ENCODE measurements around the gene FAM89A. TPM values are rescaled to one million over a fixed set of nuclear protein-coding genes. Genes with fewer than 3 reads are reported as not detected.
A peak's percentile ranks its signal among the peaks of the same experiment; 100 is the strongest.
"Not testable (repeated sequence)": the region's sequence is repeated elsewhere in the genome, so short reads cannot be mapped to it uniquely, and the experiment has no call there.

The FAM89A gene
- total RNA-seq, 2 donors from 2014 or later = 23.5 to 24.7 TPM

- Mint-ChIP-seq H3K4me3 (no peak overlapping the region), H3K9me3 (no peaks in the 10 kb centered on the region), H3K27me3 (peaks cover 15 to 19% of the 10 kb centered on the region in 2 donors), H3K27ac (no peak overlapping the region), H3K4me1 (ENCODE audit: low read depth in 2 of 2) (no peaks in the 10 kb centered on the region), H3K36me3 (no peaks in the 10 kb centered on the region)
- ATAC-seq (no peak), DNase-seq (ENCODE audit: low spot score) (no peak)
These were observed 25.6 kb upstream of the FAM89A start for GRCh38 chr1:231065510-231066241.

GRCh38 chr1:231064418-231064817 lies 24.4 kb upstream of the FAM89A start:
- Mint-ChIP-seq H3K36me3 (no peaks in the 10 kb centered on the region), H3K27ac (no peak overlapping the region), H3K27me3 (peaks cover 14 to 19% of the 10 kb centered on the region in 2 donors), H3K9me3 (no peaks in the 10 kb centered on the region), H3K4me3 (no peak overlapping the region), H3K4me1 (ENCODE audit: low read depth in 2 of 2) (no peaks in the 10 kb centered on the region)
- DNase-seq (ENCODE audit: low spot score) = no peak
- no peak for ATAC-seq

GRCh38 chr1:231063331-231063730 lies 23.3 kb upstream of the FAM89A start:
- ATAC-seq = no peak
- Mint-ChIP-seq H3K27ac (no peak overlapping the region), H3K4me3 (no peak overlapping the region), H3K27me3 (peaks cover 17 to 19% of the 10 kb centered on the region in 2 donors), H3K36me3 (no peaks in the 10 kb centered on the region), H3K4me1 (ENCODE audit: low read depth in 2 of 2) (no peaks in the 10 kb centered on the region), H3K9me3 (no peaks in the 10 kb centered on the region)
- no peak for DNase-seq (ENCODE audit: low spot score)

GRCh38 chr1:231062500-231063270 lies 22.6 kb upstream of the FAM89A start:
- DNase-seq (ENCODE audit: low spot score) (no peak), ATAC-seq (no peak)
- Mint-ChIP-seq H3K27ac (no peak overlapping the region), H3K4me1 (ENCODE audit: low read depth in 2 of 2) (no peaks in the 10 kb centered on the region), H3K27me3 (peaks cover 18 to 19% of the 10 kb centered on the region in 2 donors), H3K4me3 (no peak overlapping the region), H3K9me3 (no peaks in the 10 kb centered on the region), H3K36me3 (no peaks in the 10 kb centered on the region)

GRCh38 chr1:231059566-231060193 lies 19.6 kb upstream of the FAM89A start:
- H3K4me3 Mint-ChIP-seq = no peak overlapping the region
- H3K9me3 Mint-ChIP-seq = no peaks in the 10 kb centered on the region
- ATAC-seq (no peak), DNase-seq (ENCODE audit: low spot score) (no peak)
- no peak overlapping the region for H3K27ac Mint-ChIP-seq
- H3K4me1 Mint-ChIP-seq (ENCODE audit: low read depth in 2 of 2) = no peaks in the 10 kb centered on the region
- H3K27me3 Mint-ChIP-seq = peaks cover 8 to 12% of the 10 kb centered on the region in 2 donors
- H3K36me3 Mint-ChIP-seq = no peaks in the 10 kb centered on the region

- no peak for DNase-seq (ENCODE audit: low spot score)
- no peaks in the 10 kb centered on the region for H3K9me3 Mint-ChIP-seq
- H3K4me3 Mint-ChIP-seq = no peak overlapping the region
- peaks cover 8 to 9% of the 10 kb centered on the region in 2 donors for H3K27me3 Mint-ChIP-seq
- H3K4me1 Mint-ChIP-seq (ENCODE audit: low read depth in 2 of 2) = peaks cover 0 to 6% of the 10 kb centered on the region in 2 donors
- H3K36me3 Mint-ChIP-seq = no peaks in the 10 kb centered on the region
- no peak for ATAC-seq
- H3K27ac Mint-ChIP-seq = no peak overlapping the region
These were observed 18.5 kb upstream of the FAM89A start for GRCh38 chr1:231058416-231059109.

- Mint-ChIP-seq H3K27me3 (peaks cover 8 to 12% of the 10 kb centered on the region in 2 donors), H3K27ac (no peak overlapping the region)
- no peak for DNase-seq (ENCODE audit: low spot score)
These were observed 17.4 kb upstream of the FAM89A start for GRCh38 chr1:231057410-231057809.

GRCh38 chr1:231055271-231055670 lies 15.2 kb upstream of the FAM89A start:
- no peak overlapping the region for H3K27ac Mint-ChIP-seq
- DNase-seq (ENCODE audit: low spot score) (no peak), ATAC-seq (no peak)
- no peaks in the 10 kb centered on the region for H3K9me3 Mint-ChIP-seq
- H3K36me3 Mint-ChIP-seq = no peaks in the 10 kb centered on the region
- H3K4me1 Mint-ChIP-seq (ENCODE audit: low read depth in 2 of 2) = peaks cover 8 to 13% of the 10 kb centered on the region in 2 donors
- no peak overlapping the region for H3K4me3 Mint-ChIP-seq
- H3K27me3 Mint-ChIP-seq = peaks cover 0 to 8% of the 10 kb centered on the region in 2 donors

More at GRCh38 chr1:231057410-231057809, 17.4 kb upstream of the FAM89A start:
- H3K4me3 Mint-ChIP-seq = no peak overlapping the region
- no peaks in the 10 kb centered on the region for H3K9me3 Mint-ChIP-seq
- ATAC-seq = no peak
- peaks cover 8 to 13% of the 10 kb centered on the region in 2 donors for H3K4me1 Mint-ChIP-seq (ENCODE audit: low read depth in 2 of 2)
- no peaks in the 10 kb centered on the region for H3K36me3 Mint-ChIP-seq

- peak overlapping the region; percentile 51 to 62 for H3K27ac Mint-ChIP-seq
- no peaks in the 10 kb centered on the region for H3K9me3 Mint-ChIP-seq
- H3K4me1 Mint-ChIP-seq (ENCODE audit: low read depth in 2 of 2) = peaks cover 8 to 13% of the 10 kb centered on the region in 2 donors
- no peak for DNase-seq (ENCODE audit: low spot score)
- ATAC-seq = peak in 1 of 2 donors; percentile 70
- H3K4me3 Mint-ChIP-seq = peak overlapping the region; percentile 68
- no peaks in the 10 kb centered on the region for H3K36me3 Mint-ChIP-seq
- H3K27me3 Mint-ChIP-seq = peaks cover 8 to 12% of the 10 kb centered on the region in 2 donors
These were observed 13.6 kb upstream of the FAM89A start for GRCh38 chr1:231053493-231054162.

GRCh38 chr1:231052777-231053176 lies 12.7 kb upstream of the FAM89A start:
- ATAC-seq = no peak
- no peak overlapping the region for H3K27ac Mint-ChIP-seq
- no peaks in the 10 kb centered on the region for H3K9me3 Mint-ChIP-seq
- H3K4me3 Mint-ChIP-seq = peak overlapping the region; percentile 68
- H3K27me3 Mint-ChIP-seq = peaks cover 8 to 10% of the 10 kb centered on the region in 2 donors
- DNase-seq (ENCODE audit: low spot score) = no peak
- no peaks in the 10 kb centered on the region for H3K36me3 Mint-ChIP-seq
- peaks cover 8 to 13% of the 10 kb centered on the region in 2 donors for H3K4me1 Mint-ChIP-seq (ENCODE audit: low read depth in 2 of 2)

GRCh38 chr1:231050932-231051331 lies 10.9 kb upstream of the FAM89A start:
- ATAC-seq; DNase-seq (ENCODE audit: low spot score): not testable (repeated sequence)

GRCh38 chr1:231050395-231050794 lies 10.3 kb upstream of the FAM89A start:
- H3K9me3 Mint-ChIP-seq = no peaks in the 10 kb centered on the region
- H3K27me3 Mint-ChIP-seq = peaks cover 26 to 30% of the 10 kb centered on the region in 2 donors
- H3K4me1 Mint-ChIP-seq (ENCODE audit: low read depth in 2 of 2) = peaks cover 8 to 13% of the 10 kb centered on the region in 2 donors
- no peak overlapping the region for H3K4me3 Mint-ChIP-seq
- no peak overlapping the region for H3K27ac Mint-ChIP-seq
- DNase-seq (ENCODE audit: low spot score) (no peak), ATAC-seq (no peak)
- H3K36me3 Mint-ChIP-seq = no peaks in the 10 kb centered on the region

More at GRCh38 chr1:231050932-231051331, 10.9 kb upstream of the FAM89A start:
- not testable (repeated sequence) for H3K4me3 Mint-ChIP-seq, H3K36me3 Mint-ChIP-seq, H3K27ac Mint-ChIP-seq, H3K9me3 Mint-ChIP-seq
- H3K4me1 Mint-ChIP-seq (ENCODE audit: low read depth in 2 of 2) = peaks cover 8 to 13% of the 10 kb centered on the region in 2 donors
- H3K27me3 Mint-ChIP-seq = peaks cover 22 to 25% of the 10 kb centered on the region in 2 donors

All from natural killer cell treated with Interleukin-12 subunit alpha and Interleukin-12 subunit beta and Interleukin-15 and Interleukin-18, amount 100 ng/mL, for 72 hours (primary cell).